ENCODE results near the gene TPI1.
"Not testable (repeated sequence)": the region's sequence is repeated elsewhere in the genome, so short reads cannot be mapped to it uniquely, and the experiment has no call there.

GRCh38 chr12:6888794-6889193, 21.5 kb downstream of the TPI1 start:
- TF ChIP-seq POLR2AphosphoS5 (IDR thresholded peaks at IDR 0.05; ENCODE audit: low read depth, low read length); HDAC6 (IDR thresholded peaks at IDR 0.05; ENCODE audit: low read depth, low read length); SP4 (IDR thresholded peaks at IDR 0.05; ENCODE audit: low read length); NANOG (IDR thresholded peaks at IDR 0.05; ENCODE audit: insufficient read depth, low read depth, low read length, poor library complexity, severe bottlenecking); USF2 (IDR thresholded peaks at IDR 0.05; ENCODE audit: low read length); POLR2A (IDR thresholded peaks at IDR 0.05; ENCODE audit: control extremely low read depth in 1 of 2, low read depth in 2 of 2, low read length in 2 of 2); EZH2 (IDR thresholded peaks at IDR 0.05; ENCODE audit: low read depth, low read length, severe bottlenecking); RAD21 (IDR thresholded peaks at IDR 0.05 in 1 of 2, conservative IDR thresholded peaks at IDR 0.05 in 1 of 2; ENCODE audit: low read depth in 2 of 2, low read length in 2 of 2): not testable (repeated sequence)
- TF ChIP-seq, protein P1, sequence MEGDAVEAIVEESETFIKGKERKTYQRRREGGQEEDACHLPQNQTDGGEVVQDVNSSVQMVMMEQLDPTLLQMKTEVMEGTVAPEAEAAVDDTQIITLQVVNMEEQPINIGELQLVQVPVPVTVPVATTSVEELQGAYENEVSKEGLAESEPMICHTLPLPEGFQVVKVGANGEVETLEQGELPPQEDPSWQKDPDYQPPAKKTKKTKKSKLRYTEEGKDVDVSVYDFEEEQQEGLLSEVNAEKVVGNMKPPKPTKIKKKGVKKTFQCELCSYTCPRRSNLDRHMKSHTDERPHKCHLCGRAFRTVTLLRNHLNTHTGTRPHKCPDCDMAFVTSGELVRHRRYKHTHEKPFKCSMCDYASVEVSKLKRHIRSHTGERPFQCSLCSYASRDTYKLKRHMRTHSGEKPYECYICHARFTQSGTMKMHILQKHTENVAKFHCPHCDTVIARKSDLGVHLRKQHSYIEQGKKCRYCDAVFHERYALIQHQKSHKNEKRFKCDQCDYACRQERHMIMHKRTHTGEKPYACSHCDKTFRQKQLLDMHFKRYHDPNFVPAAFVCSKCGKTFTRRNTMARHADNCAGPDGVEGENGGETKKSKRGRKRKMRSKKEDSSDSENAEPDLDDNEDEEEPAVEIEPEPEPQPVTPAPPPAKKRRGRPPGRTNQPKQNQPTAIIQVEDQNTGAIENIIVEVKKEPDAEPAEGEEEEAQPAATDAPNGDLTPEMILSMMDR (IDR thresholded peaks at IDR 0.05; ENCODE audit: control extremely low read depth in 1 of 3, insufficient read depth in 1 of 3, low read depth in 1 of 3, low read length in 3 of 3), result not testable (repeated sequence)
- TF ChIP-seq, protein P2, sequence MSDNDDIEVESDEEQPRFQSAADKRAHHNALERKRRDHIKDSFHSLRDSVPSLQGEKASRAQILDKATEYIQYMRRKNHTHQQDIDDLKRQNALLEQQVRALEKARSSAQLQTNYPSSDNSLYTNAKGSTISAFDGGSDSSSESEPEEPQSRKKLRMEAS (IDR thresholded peaks at IDR 0.05), result not testable (repeated sequence)

All from H1 (cell line).